Measurements from ENCODE around the gene BUD23.
A peak's percentile ranks its signal among the peaks of the same experiment; 100 is the strongest.
"Not testable (repeated sequence)": the region's sequence is repeated elsewhere in the genome, so short reads cannot be mapped to it uniquely, and the experiment has no call there.

The BUD23 gene

DNA sequence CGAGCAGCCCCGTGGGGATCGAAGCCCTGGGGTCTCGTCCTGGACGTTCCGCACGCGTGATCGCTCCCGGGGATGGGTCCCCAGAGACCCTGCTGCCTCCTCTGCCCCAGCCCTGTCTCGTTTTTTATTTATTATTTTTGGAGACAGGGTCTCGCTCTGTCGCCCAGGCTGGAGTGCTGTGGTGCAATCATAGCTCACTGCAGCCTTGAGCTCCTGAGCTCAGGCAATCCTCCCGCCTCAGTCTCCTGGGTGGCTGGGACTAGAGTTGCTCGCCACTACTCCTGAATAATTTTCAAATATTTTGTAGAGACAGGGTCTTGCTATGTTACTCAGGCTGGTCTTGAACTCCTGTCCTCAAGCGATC lies 36.4 kb downstream of the BUD23 start:
- DNase-seq (ENCODE audit: low spot score), result no peak

- DNase-seq (ENCODE audit: low spot score), result not testable (repeated sequence)
These were observed 37.0 kb downstream of the BUD23 start for GRCh38 chr7:73720443-73720842.

DNA sequence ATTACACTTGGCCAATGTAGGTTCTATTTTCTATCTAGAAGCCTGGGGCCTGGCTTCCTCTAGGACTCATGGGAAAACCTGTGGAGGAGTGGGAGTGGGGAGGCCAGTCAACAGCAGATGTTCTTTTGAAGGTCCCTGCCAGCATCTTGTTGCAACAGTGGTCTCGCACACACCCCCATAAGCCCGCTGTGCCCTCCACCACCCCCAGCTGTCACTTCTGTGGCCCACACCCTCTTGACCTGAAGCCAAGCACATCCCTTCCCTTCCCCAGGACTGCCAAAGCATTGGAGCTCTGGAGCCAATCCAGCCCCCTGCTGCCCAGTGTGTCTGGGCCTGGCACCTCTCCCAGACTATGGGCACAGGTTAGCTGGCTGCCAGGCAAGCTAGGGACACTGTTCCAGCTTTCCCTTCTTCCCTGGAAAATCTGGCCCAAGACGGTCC lies 38.0 kb downstream of the BUD23 start:
- peak; percentile 48 for DNase-seq (ENCODE audit: low spot score)

DNA sequence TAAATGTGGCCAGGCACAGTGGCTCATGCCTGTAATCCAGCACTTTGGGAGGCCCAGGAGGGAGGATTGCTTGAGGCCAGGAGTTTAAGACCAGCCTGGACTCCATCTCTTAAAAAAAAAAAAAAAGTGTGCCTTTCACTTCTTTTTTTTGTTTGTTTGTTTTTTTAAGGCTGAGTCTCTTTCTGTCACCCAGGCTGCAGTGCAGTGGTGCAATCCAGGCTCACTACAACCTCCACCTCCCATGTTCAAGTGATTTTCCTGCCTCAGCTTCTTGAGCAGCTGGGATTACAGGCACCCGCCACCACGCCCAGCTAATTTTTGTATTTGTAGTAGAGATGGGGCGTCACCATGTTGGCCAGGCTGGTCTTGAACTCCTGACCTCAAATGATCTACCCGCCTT lies 38.8 kb downstream of the BUD23 start:
- DNase-seq (ENCODE audit: low spot score), result not testable (repeated sequence)

GRCh38 chr7:73722785-73723184 lies 39.4 kb downstream of the BUD23 start:
- no peak for DNase-seq (ENCODE audit: low spot score)

DNA sequence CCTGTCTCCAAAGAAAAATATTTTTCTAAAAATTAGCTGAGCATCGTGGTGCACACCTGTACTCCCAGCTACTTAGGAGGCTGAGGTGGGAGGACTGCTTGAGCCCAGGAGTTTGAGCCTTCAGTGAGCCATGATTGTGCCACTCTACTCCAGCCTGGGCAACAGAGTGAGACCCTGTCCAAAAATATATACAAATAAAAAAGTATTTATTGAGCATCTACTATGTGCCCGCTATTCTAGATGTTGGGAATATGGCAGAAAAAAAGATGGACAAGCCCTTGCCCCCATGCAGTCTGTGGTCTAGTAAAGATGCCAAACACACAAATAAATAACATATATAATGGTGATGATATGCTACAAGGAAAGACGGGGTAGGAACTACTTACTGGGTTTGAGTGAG lies 40.4 kb downstream of the BUD23 start:
- no peak for DNase-seq (ENCODE audit: low spot score)

DNA sequence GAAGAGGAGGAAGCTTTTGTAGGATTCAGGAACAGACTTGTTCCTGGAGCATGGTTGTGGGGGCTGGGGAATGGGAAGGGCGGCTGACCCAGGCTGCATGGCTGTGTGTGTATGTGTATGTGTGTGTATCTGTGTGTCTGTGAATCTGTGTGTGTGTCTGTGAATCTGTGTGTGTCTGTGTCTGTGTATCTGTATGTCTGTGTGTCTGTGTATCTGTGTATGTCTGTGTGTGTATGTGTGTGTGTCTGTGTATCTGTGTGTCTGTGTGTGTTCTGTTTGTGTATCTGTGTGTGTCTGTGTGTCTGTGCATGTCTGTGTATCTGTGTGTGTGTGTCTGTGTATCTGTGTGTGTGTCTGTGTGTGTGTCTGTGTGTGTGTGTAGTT lies 42.7 kb downstream of the BUD23 start:
- DNase-seq (ENCODE audit: low spot score), result no peak

- no peak for DNase-seq (ENCODE audit: low spot score)
These were observed 44.6 kb downstream of the BUD23 start for GRCh38 chr7:73727952-73728351.

DNA sequence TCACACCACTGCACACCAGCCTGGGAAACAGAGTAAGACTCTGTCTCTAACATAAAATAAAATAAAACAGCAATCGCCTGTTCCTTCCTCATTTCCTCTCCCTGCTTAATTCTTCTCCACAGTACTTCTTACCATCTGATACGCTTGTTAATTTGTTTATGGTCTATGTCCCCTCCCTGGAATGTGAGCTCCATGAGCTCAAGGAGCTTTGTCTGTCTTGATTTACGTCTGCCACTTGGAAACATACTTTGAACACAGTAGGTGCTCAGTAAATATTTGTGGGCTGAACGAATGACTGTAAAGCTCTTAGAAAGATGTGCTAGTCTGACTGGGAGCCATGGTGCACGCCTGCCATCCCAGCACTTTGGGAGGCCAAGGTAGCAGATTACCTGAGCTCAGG lies 45.2 kb downstream of the BUD23 start:
- DNase-seq (ENCODE audit: low spot score), result no peak

- DNase-seq (ENCODE audit: low spot score), result no peak
These were observed 47.1 kb downstream of the BUD23 start for GRCh38 chr7:73730485-73730884.

DNA sequence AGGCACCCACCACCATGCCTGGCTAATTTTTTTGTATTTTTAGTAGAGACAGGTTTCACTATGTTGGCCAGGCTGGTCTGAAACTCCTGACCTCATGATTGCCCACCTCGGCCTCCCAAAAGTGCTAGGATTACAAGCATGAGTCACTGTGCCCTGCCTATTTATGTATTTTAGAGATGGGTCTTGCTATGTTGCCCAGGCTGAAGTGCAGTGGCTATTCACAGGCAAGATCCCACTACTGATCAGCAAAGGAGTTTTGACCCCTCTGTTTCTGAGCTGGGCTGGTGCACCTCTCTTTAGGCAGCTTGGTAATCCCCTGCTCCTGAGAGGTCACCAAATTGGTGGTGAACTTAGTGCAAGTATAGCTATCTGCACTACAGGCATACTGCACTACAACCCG lies 49.0 kb downstream of the BUD23 start:
- no peak for DNase-seq (ENCODE audit: low spot score)

- DNase-seq (ENCODE audit: low spot score), result peak; percentile 72
These were observed 51.5 kb downstream of the BUD23 start for GRCh38 chr7:73734619-73735527.

GRCh38 chr7:73735528-73735905 lies 52.1 kb downstream of the BUD23 start:
- DNase-seq (ENCODE audit: low spot score), result no peak

DNA sequence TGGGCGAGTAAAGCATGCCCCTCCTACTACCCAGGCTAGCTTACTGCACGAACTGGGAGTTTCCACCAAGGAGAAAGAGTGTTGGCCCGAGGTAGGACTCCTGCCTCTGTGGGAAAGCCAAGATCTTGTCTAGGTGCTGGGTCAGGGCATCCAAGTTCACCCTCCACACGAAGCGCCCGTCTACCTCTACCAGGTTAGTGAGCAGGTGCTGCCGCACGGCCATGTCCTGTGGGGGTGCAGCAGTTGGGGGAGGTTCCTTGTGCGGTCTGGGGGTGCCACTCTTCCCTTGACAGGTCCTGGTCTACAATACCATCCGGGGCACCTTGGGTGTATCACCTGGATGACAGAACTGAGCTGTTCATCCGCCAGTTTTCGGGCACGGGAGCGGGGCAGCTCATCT lies 53.5 kb downstream of the BUD23 start:
- DNase-seq (ENCODE audit: low spot score), result no peak

DNA sequence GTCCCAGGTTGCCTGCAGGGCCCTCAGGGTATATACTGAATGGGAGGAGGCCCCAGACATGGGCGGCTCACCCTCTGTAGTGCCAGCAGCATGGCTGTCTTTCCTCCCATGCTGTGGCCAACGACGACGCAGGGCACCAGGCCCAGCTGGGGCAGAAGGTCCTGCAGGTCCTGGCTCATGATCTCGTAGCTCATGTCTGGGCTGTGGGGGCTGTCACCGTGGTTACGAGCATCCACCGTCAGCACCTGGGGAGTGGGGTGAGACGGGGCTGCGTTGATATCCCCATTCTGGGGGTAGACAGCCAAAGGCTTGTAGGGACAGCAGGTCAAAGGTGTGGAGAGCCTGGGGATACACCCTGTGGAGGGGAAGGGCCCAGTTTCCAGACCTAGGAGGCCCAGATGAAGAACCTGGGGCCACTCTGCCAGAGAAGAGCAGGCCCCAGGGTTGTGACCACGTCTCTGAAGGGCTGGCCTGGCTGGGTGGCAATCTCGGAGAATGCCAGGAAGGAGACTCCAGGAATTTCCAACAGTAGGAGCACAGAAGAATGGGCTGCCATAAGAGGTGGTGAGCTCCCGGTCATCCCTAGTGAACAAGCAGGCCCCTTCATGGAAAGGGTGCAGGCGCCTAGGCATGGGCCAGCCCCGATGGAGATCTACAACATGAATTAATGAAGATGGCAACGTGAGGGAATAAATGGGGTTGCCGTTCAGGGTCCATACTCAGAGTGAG lies 54.3 kb downstream of the BUD23 start:
- DNase-seq (ENCODE audit: low spot score), result no peak

DNA sequence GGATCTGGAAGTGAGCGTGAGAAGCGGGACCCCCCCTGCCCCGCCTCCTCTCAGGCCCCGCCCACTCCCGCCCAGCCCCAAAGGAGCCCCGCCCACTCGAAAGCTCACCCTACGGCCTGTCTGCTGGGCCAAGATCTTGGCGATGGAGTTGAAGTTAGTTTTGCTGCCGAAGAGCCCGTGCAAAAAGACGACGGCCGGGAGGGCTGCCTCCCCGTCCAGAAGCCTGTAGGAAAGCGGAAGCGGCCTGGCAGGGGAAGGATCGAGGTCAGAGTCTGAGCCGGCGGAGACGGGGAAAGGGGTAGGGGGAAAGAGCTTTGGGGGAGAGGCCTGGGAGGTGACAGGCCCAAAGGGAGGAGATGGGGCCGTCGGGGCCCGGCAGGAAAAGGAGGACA lies 54.8 kb downstream of the BUD23 start:
- peak; percentile 42 for DNase-seq (ENCODE audit: low spot score)

DNA sequence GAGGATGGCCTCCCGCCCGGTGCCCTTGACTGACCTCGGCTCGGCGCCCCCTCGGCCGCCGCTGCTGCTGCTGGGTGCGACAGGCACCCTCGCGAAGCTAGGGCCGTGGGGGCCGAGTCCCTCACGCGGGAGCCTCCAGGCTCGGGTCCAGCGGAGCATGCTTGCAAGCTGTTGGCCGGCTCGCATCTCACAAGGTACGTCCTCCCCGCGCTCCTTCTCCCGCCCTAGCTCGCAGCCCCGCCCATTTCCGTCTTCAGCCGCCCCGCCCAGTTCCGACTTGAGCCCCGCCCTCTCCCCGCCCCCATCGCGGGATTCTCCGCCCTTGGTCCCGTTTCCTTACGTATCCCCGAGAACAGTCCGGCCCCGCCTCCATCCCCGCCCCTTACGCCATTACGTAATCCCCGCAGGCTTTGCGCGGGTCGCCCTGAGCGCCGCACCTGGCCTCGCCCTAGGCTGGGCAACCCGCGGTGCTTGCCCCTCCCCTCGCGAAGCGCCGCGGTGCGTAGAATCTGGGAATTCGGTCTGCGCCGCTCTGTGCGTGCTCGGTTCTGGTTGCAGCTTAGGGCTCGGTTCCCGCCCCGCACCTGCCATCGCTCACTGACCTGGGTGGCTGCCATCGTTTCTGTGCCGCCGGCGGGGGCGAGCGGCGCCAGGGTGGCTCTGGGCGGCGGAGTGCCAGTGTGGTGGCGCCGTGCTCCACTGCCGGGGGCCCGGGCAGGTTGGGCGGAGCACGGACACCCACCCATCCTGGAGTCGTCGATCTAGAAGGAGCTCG lies 55.4 kb downstream of the BUD23 start, which contains the start of gene ABHD11:
Gene ABHD11, minus strand, starts transcription at position 191 of the 775 bp plus-strand sequence. Its CDS starts 32 bp downstream, at position 159.
- DNase-seq (ENCODE audit: low spot score), result peak; percentile 96

DNA sequence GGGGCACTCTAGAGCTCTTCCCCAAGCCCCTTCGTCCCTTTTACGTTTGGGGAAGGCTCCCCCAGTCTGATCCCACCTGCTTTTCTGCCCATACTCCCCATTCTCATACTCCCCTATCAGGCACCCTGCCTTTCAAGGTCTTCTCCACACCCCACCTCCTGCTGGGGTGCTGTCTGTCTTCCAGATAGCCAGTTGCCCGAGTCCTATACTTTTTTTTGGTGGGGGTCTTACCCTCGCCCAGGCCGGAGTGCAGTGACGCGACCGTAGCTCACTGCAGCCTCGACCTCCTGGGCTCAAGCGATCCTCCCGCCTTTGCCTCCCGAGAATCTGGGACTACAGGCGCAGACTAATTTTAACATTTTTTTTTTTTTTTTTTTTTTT lies 56.0 kb downstream of the BUD23 start:
- DNase-seq (ENCODE audit: low spot score), result peak; percentile 14

DNA sequence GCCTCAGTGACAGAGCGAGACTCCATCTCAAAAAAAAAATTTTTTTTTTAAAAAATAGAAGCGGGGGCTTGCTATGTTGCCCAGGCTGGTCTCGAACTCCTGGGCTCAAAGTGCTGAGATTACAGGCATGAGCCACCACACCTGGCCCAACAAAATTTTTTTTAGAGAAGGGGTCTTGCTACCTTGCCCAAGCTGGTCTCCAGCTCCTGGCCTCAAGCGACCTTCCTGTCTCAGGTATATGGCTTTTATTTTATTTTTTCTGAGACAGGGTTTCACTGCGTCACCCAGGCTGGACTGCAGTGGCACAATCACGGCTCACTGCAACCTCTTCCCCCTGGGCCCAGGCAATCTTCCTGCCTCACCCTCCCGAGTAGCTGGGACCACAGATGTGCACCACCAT lies 56.8 kb downstream of the BUD23 start:
- DNase-seq (ENCODE audit: low spot score), result no peak

- DNase-seq (ENCODE audit: low spot score), result no peak
These were observed 57.4 kb downstream of the BUD23 start for GRCh38 chr7:73740771-73741170.

- no peak for DNase-seq (ENCODE audit: low spot score)
These were observed 58.2 kb downstream of the BUD23 start for GRCh38 chr7:73741600-73741999.

- DNase-seq (ENCODE audit: low spot score), result no peak
These were observed 58.9 kb downstream of the BUD23 start for GRCh38 chr7:73742338-73742752.
